K562 (cell line): ENCODE measurements around the gene TTC9C. TPM values are rescaled to one million over a fixed set of nuclear protein-coding genes. Genes with fewer than 3 reads are reported as not detected.

Experiments used
- EGR1 ChIP-seq: fragments of 450-650 bp; conservative IDR thresholded peaks from 2 replicates; pipeline ENCODE4 v1.6.1; 2017; ENCODE audit warnings: mild to moderate bottlenecking
- EP300 ChIP-seq: IDR thresholded peaks from 2 replicates; pipeline ENCODE4 v1.6.1; 2012; ENCODE audit warnings: low read length, improper control_type of control experiment
- FOS ChIP-seq: IDR thresholded peaks from 3 replicates; pipeline ENCODE4 v1.6.1; 2011; ENCODE audit not compliant: insufficient read length; ENCODE audit errors: extremely low read depth
- FUS ChIP-seq: fragments of 200-400 bp; formaldehyde crosslinking; optimal IDR thresholded peaks from 2 replicates; pipeline ENCODE3; 2017; ENCODE audit warnings: low read depth, low read length
- HMG20A ChIP-seq: fragments of 450-650 bp; formaldehyde crosslinking; conservative IDR thresholded peaks from 2 replicates; pipeline ENCODE4 v1.4.0; 2020; ENCODE audit warnings: mild to moderate bottlenecking, mixed read lengths
- NR1H2 ChIP-seq: sonication (generic); formaldehyde crosslinking; IDR thresholded peaks from 2 replicates; pipeline ENCODE4 v1.4.0; 2020; ENCODE audit warnings: mild to moderate bottlenecking, missing genetic modification reagents
- SRSF9 ChIP-seq: fragments of 200-400 bp; formaldehyde crosslinking; IDR thresholded peaks from 2 replicates; pipeline ENCODE4 v1.6.1; 2017; ENCODE audit warnings: low read depth, low read length, borderline replicate concordance
- TRIM24 ChIP-seq, 2 experiments: fragments of 450-650 bp; IDR thresholded peaks; 2 replicates each; pipeline ENCODE4 v1.6.1; 2016
- ZBTB33 ChIP-seq: sonication (generic); formaldehyde crosslinking; IDR thresholded peaks from 2 replicates; pipeline ENCODE4 v1.8.1; 2023; ENCODE audit warnings: mild to moderate bottlenecking, missing genetic modification reagents
- ZNF146 ChIP-seq: IDR thresholded peaks from one replicate; pipeline ENCODE4 v1.6.1; 2018; ENCODE audit warnings: missing compliant biosample characterization; ENCODE audit not compliant: unreplicated experiment
- ZNF232 ChIP-seq: sonication (generic); formaldehyde crosslinking; IDR thresholded peaks from 2 replicates; pipeline ENCODE4 v1.8.0; 2022; ENCODE audit warnings: mild to moderate bottlenecking, missing genetic modification reagents
- ZNF239 ChIP-seq: fragments of 250-450 bp; sonication (Bioruptor Pico); IDR thresholded peaks from 2 replicates; pipeline ENCODE4 v1.4.0; 2020; ENCODE audit warnings: mild to moderate bottlenecking
- ZNF277 ChIP-seq: fragments of 250-450 bp; sonication (Bioruptor Pico); IDR thresholded peaks from 2 replicates; pipeline ENCODE4 v1.8.0; 2022; ENCODE audit warnings: inconsistent platforms, mild to moderate bottlenecking, moderate library complexity, borderline replicate concordance
- ZNF41 ChIP-seq: fragments of 250-450 bp; sonication (Bioruptor Pico); conservative IDR thresholded peaks from 2 replicates; pipeline ENCODE4 v1.4.0; 2020; ENCODE audit warnings: mild to moderate bottlenecking
- ZNF551 ChIP-seq: fragments of 250-450 bp; sonication (Bioruptor Pico); IDR thresholded peaks from 2 replicates; pipeline ENCODE4 v1.5.0; 2021; ENCODE audit warnings: mild to moderate bottlenecking, moderate library complexity
- ZNF699 ChIP-seq: fragments of 250-450 bp; sonication (Bioruptor Pico); IDR thresholded peaks from 2 replicates; pipeline ENCODE4 v1.8.0; 2021; ENCODE audit warnings: mild to moderate bottlenecking, moderate library complexity; ENCODE audit not compliant: insufficient replicate concordance
- polyA plus RNA-seq, 8 experiments: library from polyadenylated mRNA; depleted of rRNA in 4 of 8; stranded (reverse) in 5 of 8; unstranded in 3 of 8; fragments of >200 nt; fragmentation: Nextera tagmentation in 2 of 8; fragmentation: Illumina TruSeq in 1 of 8; extraction: Ambion mirVana in 2 of 8; extraction: Trizol in 1 of 8; gene quantifications; 2 replicates each; pipeline versions ENCODE4 v1.2.1 to v1.2.3, GENCODE V29; 2011 to 2014; ENCODE audit warnings: inconsistent platforms in 1 of 8, missing spikeins in 1 of 8
- total RNA-seq, 7 experiments: library from RNA; depleted of rRNA in 6 of 7; stranded (reverse); fragments of >200 nt in 6 of 7; fragmentation: Illumina TruSeq in 2 of 7; extraction: Trizol in 2 of 7; gene quantifications; 2 replicates each; pipeline versions ENCODE4 v1.2.1 to v1.2.3, GENCODE V29; 2011 to 2021; ENCODE audit warnings: low replicate concordance in 1 of 7
- TF ChIP-seq, protein P1 (sequence below), 2 experiments: fragments of 450-650 bp in 1 of 2; IDR thresholded peaks; 2 replicates each; pipeline ENCODE4 v1.6.1; 2011 to 2017; ENCODE audit warnings: low read depth in 2 of 2, antibody characterized with exemption in 1 of 2, borderline replicate concordance in 1 of 2, low read length in 1 of 2, mild to moderate bottlenecking in 1 of 2, mixed read lengths in 1 of 2; ENCODE audit not compliant: control insufficient read depth in 1 of 2
- TF ChIP-seq, protein P2 (sequence below): fragments of 450-650 bp; IDR thresholded peaks from 2 replicates; pipeline ENCODE4 v1.6.1; 2017; ENCODE audit warnings: antibody characterized with exemption

The TTC9C gene
- total and polyA plus RNA-seq, 9 of the 15 experiments (the other 6 are each of a cell fraction or from before 2014, with no cell fraction given): 32.8 to 59.0 (median 37.1) TPM

GRCh38 chr11:62753736-62754603, 25.7 kb downstream of the TTC9C start, which contains the start of gene ZBTB3 (continued):
- TF ChIP-seq, protein P1, sequence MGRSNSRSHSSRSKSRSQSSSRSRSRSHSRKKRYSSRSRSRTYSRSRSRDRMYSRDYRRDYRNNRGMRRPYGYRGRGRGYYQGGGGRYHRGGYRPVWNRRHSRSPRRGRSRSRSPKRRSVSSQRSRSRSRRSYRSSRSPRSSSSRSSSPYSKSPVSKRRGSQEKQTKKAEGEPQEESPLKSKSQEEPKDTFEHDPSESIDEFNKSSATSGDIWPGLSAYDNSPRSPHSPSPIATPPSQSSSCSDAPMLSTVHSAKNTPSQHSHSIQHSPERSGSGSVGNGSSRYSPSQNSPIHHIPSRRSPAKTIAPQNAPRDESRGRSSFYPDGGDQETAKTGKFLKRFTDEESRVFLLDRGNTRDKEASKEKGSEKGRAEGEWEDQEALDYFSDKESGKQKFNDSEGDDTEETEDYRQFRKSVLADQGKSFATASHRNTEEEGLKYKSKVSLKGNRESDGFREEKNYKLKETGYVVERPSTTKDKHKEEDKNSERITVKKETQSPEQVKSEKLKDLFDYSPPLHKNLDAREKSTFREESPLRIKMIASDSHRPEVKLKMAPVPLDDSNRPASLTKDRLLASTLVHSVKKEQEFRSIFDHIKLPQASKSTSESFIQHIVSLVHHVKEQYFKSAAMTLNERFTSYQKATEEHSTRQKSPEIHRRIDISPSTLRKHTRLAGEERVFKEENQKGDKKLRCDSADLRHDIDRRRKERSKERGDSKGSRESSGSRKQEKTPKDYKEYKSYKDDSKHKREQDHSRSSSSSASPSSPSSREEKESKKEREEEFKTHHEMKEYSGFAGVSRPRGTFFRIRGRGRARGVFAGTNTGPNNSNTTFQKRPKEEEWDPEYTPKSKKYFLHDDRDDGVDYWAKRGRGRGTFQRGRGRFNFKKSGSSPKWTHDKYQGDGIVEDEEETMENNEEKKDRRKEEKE (IDR thresholded peaks at IDR 0.05; ENCODE audit: borderline replicate concordance in 1 of 2, control insufficient read depth in 1 of 2, low read depth in 2 of 2, low read length in 1 of 2): no peak
- TF ChIP-seq EP300: no peak
- TF ChIP-seq FOS: peak; percentile 99
- no peak for TF ChIP-seq SRSF9
- TF ChIP-seq EGR1: peak; percentile 58
- TF ChIP-seq FUS: no peak
- TF ChIP-seq HMG20A (CRISPR knock-in tag): no peak
- TF ChIP-seq ZNF146: no peak
- TF ChIP-seq ZNF551 (CRISPR knock-in tag): no peak
- no peak for TF ChIP-seq ZNF277 (CRISPR knock-in tag)
- TF ChIP-seq ZBTB33 (CRISPR knock-in tag): peak; percentile 57; the same call in 1 of the 2 replicates
- TF ChIP-seq NR1H2 (CRISPR knock-in tag): no peak
- TF ChIP-seq, protein P2, sequence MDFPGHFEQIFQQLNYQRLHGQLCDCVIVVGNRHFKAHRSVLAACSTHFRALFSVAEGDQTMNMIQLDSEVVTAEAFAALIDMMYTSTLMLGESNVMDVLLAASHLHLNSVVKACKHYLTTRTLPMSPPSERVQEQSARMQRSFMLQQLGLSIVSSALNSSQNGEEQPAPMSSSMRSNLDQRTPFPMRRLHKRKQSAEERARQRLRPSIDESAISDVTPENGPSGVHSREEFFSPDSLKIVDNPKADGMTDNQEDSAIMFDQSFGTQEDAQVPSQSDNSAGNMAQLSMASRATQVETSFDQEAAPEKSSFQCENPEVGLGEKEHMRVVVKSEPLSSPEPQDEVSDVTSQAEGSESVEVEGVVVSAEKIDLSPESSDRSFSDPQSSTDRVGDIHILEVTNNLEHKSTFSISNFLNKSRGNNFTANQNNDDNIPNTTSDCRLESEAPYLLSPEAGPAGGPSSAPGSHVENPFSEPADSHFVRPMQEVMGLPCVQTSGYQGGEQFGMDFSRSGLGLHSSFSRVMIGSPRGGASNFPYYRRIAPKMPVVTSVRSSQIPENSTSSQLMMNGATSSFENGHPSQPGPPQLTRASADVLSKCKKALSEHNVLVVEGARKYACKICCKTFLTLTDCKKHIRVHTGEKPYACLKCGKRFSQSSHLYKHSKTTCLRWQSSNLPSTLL: no peak
- no peak for TF ChIP-seq ZNF239 (CRISPR knock-in tag)
- no peak for TF ChIP-seq ZNF232
- TF ChIP-seq ZNF41: 0 out of 2 replicates have a peak, but pooled peaks have one; percentile 53
- no peak for TF ChIP-seq ZNF699 (CRISPR knock-in tag)
- TF ChIP-seq TRIM24 (IDR thresholded peaks at IDR 0.05): no peak
